IMR-90 (cell line): ENCODE measurements around the gene PLOD3. TPM values are rescaled to one million over a fixed set of nuclear protein-coding genes. Genes with fewer than 3 reads are reported as not detected.

Experiments
- ATAC-seq: fragments of 200-7000 bp; cut with Tn5 transposase; 2 replicates; pipeline ENCODE4 v1.9.1; 2020; ENCODE audit warnings: low read depth, mild to moderate bottlenecking, moderate library complexity
- BruUV-seq: library from RNA; stranded (reverse); fragments of 400-500 nt; replicated peaks from 2 replicates; lab custom pipeline; 2021; lab: Mats Ljungman, UMichigan
- CTCF ChIA-PET: fragments of 300-600 bp; formaldehyde crosslinking; extraction: SDS; loops from one replicate; lab custom pipeline; 2021; ENCODE audit warnings: antibody characterized with exemption; lab: Yijun Ruan, JAX
- POLR2A ChIA-PET: fragments of 300-600 bp; sonication (Branson Sonifier 250); formaldehyde crosslinking; loops from one replicate; lab custom pipeline; 2022; ENCODE audit warnings: antibody characterized with exemption; ENCODE audit not compliant: unreplicated experiment; lab: Charles Lee
- DNase-seq: peaks from one replicate; pipeline ENCODE4 v3.0.0; 2013
- H2AFZ ChIP-seq: replicated peaks from 2 replicates; pipeline ENCODE3; 2013; ENCODE audit warnings: low read length, mild to moderate bottlenecking; ENCODE audit not compliant: poor library complexity
- H2AK5ac ChIP-seq: 2 replicates; pipeline ENCODE4 v1.6.1; 2013; ENCODE audit warnings: low read depth, low read length, inconsistent platforms
- H2AK9ac ChIP-seq: replicated peaks from 2 replicates; pipeline ENCODE3; 2013; ENCODE audit warnings: mild to moderate bottlenecking, low read depth, low read length, moderate library complexity; ENCODE audit not compliant: poor library complexity
- H2BK120ac ChIP-seq: 2 replicates; pipeline ENCODE4 v1.6.1; 2013; ENCODE audit warnings: low read depth, low read length, inconsistent platforms
- H2BK15ac ChIP-seq: 3 replicates; pipeline ENCODE4 v1.6.1; 2013; ENCODE audit warnings: low read depth, low read length, inconsistent platforms
- H2BK20ac ChIP-seq: 2 replicates; pipeline ENCODE4 v1.6.1; 2013; ENCODE audit warnings: low read depth, mild to moderate bottlenecking, inconsistent platforms, low read length, moderate library complexity
- H2BK5ac ChIP-seq: 2 replicates; pipeline ENCODE4 v1.6.1; 2013; ENCODE audit warnings: mild to moderate bottlenecking, low read depth, low read length, inconsistent platforms; ENCODE audit not compliant: poor library complexity, severe bottlenecking
- H3K14ac ChIP-seq: replicated peaks from 2 replicates; pipeline ENCODE4 v1.6.1; 2013; ENCODE audit warnings: low read depth, low read length, inconsistent platforms
- H3K18ac ChIP-seq: 2 replicates; pipeline ENCODE4 v1.6.1; 2013; ENCODE audit warnings: low read depth, low read length, control low read depth
- H3K23ac ChIP-seq: 2 replicates; pipeline ENCODE4 v1.6.1; 2013; ENCODE audit warnings: low read depth, low read length, inconsistent platforms
- H3K27ac ChIP-seq: 2 replicates; pipeline ENCODE4 v1.5.1; 2013; ENCODE audit warnings: mild to moderate bottlenecking, control low read depth, low read length; ENCODE audit not compliant: insufficient read depth
- H3K27me3 ChIP-seq: 2 replicates; pipeline ENCODE4 v1.6.1; 2013; ENCODE audit warnings: low read length; ENCODE audit not compliant: control insufficient read depth, insufficient read depth
- H3K36me3 ChIP-seq: 2 replicates; pipeline ENCODE4 v1.6.1; 2013; ENCODE audit warnings: low read length, mixed read lengths; ENCODE audit not compliant: control insufficient read depth, insufficient read depth
- H3K4ac ChIP-seq: 2 replicates; pipeline ENCODE4 v1.6.1; 2013; ENCODE audit warnings: low read depth, low read length, inconsistent platforms
- H3K4me1 ChIP-seq: 2 replicates; pipeline ENCODE4 v1.6.1; 2013; ENCODE audit warnings: low read length, mixed read lengths; ENCODE audit not compliant: control insufficient read depth, insufficient read depth
- H3K4me2 ChIP-seq: 2 replicates; pipeline ENCODE4 v1.6.1; 2013; ENCODE audit warnings: low read depth, mild to moderate bottlenecking, control low read depth, low read length, moderate library complexity
- H3K4me3 ChIP-seq: 2 replicates; pipeline ENCODE4 v1.5.1; 2013; ENCODE audit warnings: low read depth, mild to moderate bottlenecking, control low read depth, low read length, moderate library complexity; ENCODE audit not compliant: insufficient read depth
- H3K56ac ChIP-seq: 2 replicates; pipeline ENCODE4 v1.6.1; 2013; ENCODE audit warnings: low read length, inconsistent platforms; ENCODE audit not compliant: insufficient read depth; ENCODE audit errors: extremely low read depth
- H3K79me1 ChIP-seq, 2 experiments: 2 replicates each; pipeline ENCODE4 v1.6.1; 2013; ENCODE audit warnings: low read length in 2 of 2, inconsistent platforms in 1 of 2, low read depth in 1 of 2
- H3K9ac ChIP-seq: 2 replicates; pipeline ENCODE4 v1.6.1; 2013; ENCODE audit warnings: low read depth, low read length, control low read depth
- H3K9me1 ChIP-seq: 2 replicates; pipeline ENCODE4 v1.6.1; 2013; ENCODE audit warnings: low read length, inconsistent platforms; ENCODE audit not compliant: insufficient read depth
- H3K9me3 ChIP-seq: 2 replicates; pipeline ENCODE4 v1.6.1; 2013; ENCODE audit warnings: low read length; ENCODE audit not compliant: control insufficient read depth, insufficient read depth
- H4K20me1 ChIP-seq: 2 replicates; pipeline ENCODE4 v1.6.1; 2013; ENCODE audit warnings: low read length, inconsistent platforms; ENCODE audit not compliant: insufficient read depth
- H4K5ac ChIP-seq: 2 replicates; pipeline ENCODE4 v1.6.1; 2013; ENCODE audit warnings: mild to moderate bottlenecking, low read depth, low read length, control low read depth
- H4K8ac ChIP-seq, 2 experiments: 2 replicates each; pipeline ENCODE4 v1.6.1; 2013; ENCODE audit warnings: low read depth in 2 of 2, low read length in 2 of 2, control low read depth in 1 of 2, inconsistent platforms in 1 of 2
- H4K91ac ChIP-seq: 2 replicates; pipeline ENCODE4 v1.6.1; 2013; ENCODE audit warnings: low read depth, low read length, inconsistent platforms; ENCODE audit not compliant: insufficient read depth
- BHLHE40 ChIP-seq: fragments of 150-350 bp; IDR thresholded peaks from 2 replicates; pipeline ENCODE4 v1.6.1; 2016; ENCODE audit warnings: mild to moderate bottlenecking, low read depth, low read length
- CEBPB ChIP-seq: IDR thresholded peaks from 2 replicates; pipeline ENCODE4 v1.6.1; 2012; ENCODE audit warnings: low read depth, low read length, improper control_type of control experiment
- CHD1 ChIP-seq: IDR thresholded peaks from 2 replicates; pipeline ENCODE4 v1.6.1; 2012; ENCODE audit warnings: low read depth, low read length, improper control_type of control experiment
- CTCF ChIP-seq: conservative IDR thresholded peaks from 2 replicates; pipeline ENCODE4 v1.5.1; 2012; ENCODE audit warnings: mild to moderate bottlenecking, low read depth, low read length, improper control_type of control experiment
- ELK1 ChIP-seq: fragments of 150-350 bp; IDR thresholded peaks from 2 replicates; pipeline ENCODE4 v1.6.1; 2016; ENCODE audit warnings: low read depth, mild to moderate bottlenecking, low read length, moderate library complexity, borderline replicate concordance
- MAFK ChIP-seq: IDR thresholded peaks from 2 replicates; pipeline ENCODE4 v1.6.1; 2012; ENCODE audit warnings: low read depth, low read length, improper control_type of control experiment
- MAZ ChIP-seq: IDR thresholded peaks from 2 replicates; pipeline ENCODE4 v1.6.1; 2012; ENCODE audit warnings: low read depth, mild to moderate bottlenecking, low read length, improper control_type of control experiment, moderate library complexity, borderline replicate concordance
- NFE2L2 ChIP-seq: fragments of 150-350 bp; IDR thresholded peaks from 2 replicates; pipeline ENCODE4 v1.6.1; 2016; ENCODE audit warnings: low read depth, mild to moderate bottlenecking, low read length
- POLR2A ChIP-seq: IDR thresholded peaks from 2 replicates; pipeline ENCODE4 v1.6.1; 2012; ENCODE audit warnings: mild to moderate bottlenecking, low read depth, low read length
- RCOR1 ChIP-seq: IDR thresholded peaks from 2 replicates; pipeline ENCODE4 v1.6.1; 2012; ENCODE audit warnings: mild to moderate bottlenecking, low read length, improper control_type of control experiment; ENCODE audit not compliant: insufficient replicate concordance
- RFX5 ChIP-seq: IDR thresholded peaks from 2 replicates; pipeline ENCODE4 v1.8.0; 2012; ENCODE audit warnings: low read depth, mild to moderate bottlenecking, low read length, moderate library complexity
- SMC3 ChIP-seq: fragments of 150-350 bp; IDR thresholded peaks from 2 replicates; pipeline ENCODE4 v1.6.1; 2016; ENCODE audit warnings: low read depth, mild to moderate bottlenecking, antibody characterized with exemption, low read length, moderate library complexity
- USF2 ChIP-seq: fragments of 150-350 bp; IDR thresholded peaks from 2 replicates; pipeline ENCODE4 v1.6.1; 2017; ENCODE audit warnings: mild to moderate bottlenecking, antibody characterized with exemption, low read length, low read depth
- WGBS, 2 experiments: methylation state at CpG; one replicate each; pipeline versions ENCODE4 v1.1.5 to v1.1.7; 2013; ENCODE audit warnings: missing lambda C conversion rate in 2 of 2; ENCODE audit not compliant: insufficient read length in 1 of 2; ENCODE audit errors: extremely low coverage in 2 of 2; 5-methylcytosine and 5-hydroxymethylcytosine counted together
- dilution Hi-C: fragments of 300-500 bp; cut with HindIII; formaldehyde crosslinking; loops from one replicate; pipeline ENCODE4 v1.14.3; 2018; ENCODE audit warnings: low sequenced_read_pairs; ENCODE audit not compliant: unreplicated experiment
- in situ Hi-C: fragments of 300-500 bp; cut with MboI; formaldehyde crosslinking; loops from 3 replicates; pipeline ENCODE4 v1.14.3; 2019; ENCODE audit warnings: low sequenced_read_pairs, inconsistent platforms, mixed read lengths
- intact Hi-C: fragments of 100-400 bp; cut with micrococcal nuclease; formaldehyde crosslinking; loops from 2 replicates; pipeline ENCODE4 v1.10.0; 2022
- polyA plus RNA-seq, 3 experiments: library from polyadenylated mRNA; depleted of rRNA; stranded (reverse); fragments of >200 nt; gene quantifications; 2 replicates each; pipeline ENCODE4 v1.2.3, GENCODE V29; 2012; ENCODE audit warnings: low replicate concordance in 1 of 3
- total RNA-seq: library from RNA; depleted of rRNA; stranded (reverse); fragments of >200 nt; gene quantifications from 2 replicates; pipeline ENCODE4 v1.2.3, GENCODE V29; 2012

Gene PLOD3
- total and polyA plus RNA-seq, 2 of the 4 experiments (the other 2 are of a cell fraction) = 21.7 to 159 TPM

- POLR2A ChIA-PET = no interaction called here
- H3K9me3 ChIP-seq = no peaks in the 10 kb centered on the region
- TF ChIP-seq CHD1 (no peak), MAFK (no peak), CEBPB (no peak), RFX5 (no peak), USF2 (peak; percentile 63), BHLHE40 (peak; percentile 45; the same call in 1 of the 2 replicates), CTCF (peak; percentile 83), POLR2A (peak; percentile 45; the same call in 1 of the 2 replicates), RCOR1 (no peak), ELK1 (no peak), SMC3 (peak; percentile 83), NFE2L2 (no peak), MAZ (peak; percentile 87; the same call in 1 of the 2 replicates)
Measured at GRCh38 chr7:101244375-101245146, 27.2 kb upstream of the PLOD3 start, which contains the start of gene FIS1. Gene FIS1, minus strand, starts transcription at chr7:101245081. Its CDS starts 77 bp downstream, at chr7:101245004.

More at GRCh38 chr7:101244375-101245146, 27.2 kb upstream of the PLOD3 start, which contains the start of gene FIS1:
- peak within 1 kb of the TSS; percentile 93 for H3K23ac ChIP-seq
- BruUV-seq = no TSS peak
- peak within 1 kb of the TSS; percentile 94 for H3K27ac ChIP-seq
- peak within 1 kb of the TSS; percentile 84 for H2BK120ac ChIP-seq
- peak within 1 kb of the TSS; percentile 98 to 99 for H4K8ac ChIP-seq
- H3K56ac ChIP-seq = peak within 1 kb of the TSS; percentile 90
- H4K20me1 ChIP-seq = peaks cover 15% of the 10 kb centered on the region
- H3K79me1 ChIP-seq = peaks cover 24 to 56% of the 10 kb centered on the region in 2 experiments
- DNase-seq (peak; percentile 82), ATAC-seq (peak; percentile 97)
- H2AK5ac ChIP-seq = peak within 1 kb of the TSS; percentile 99
- 1% methylated on average over 17 of the region's 45 CpGs; no CpG with 5 or more reads in 1 of the 2 experiments for WGBS, 2 experiments
- H3K18ac ChIP-seq = peak within 1 kb of the TSS; percentile 72
- peaks cover 20% of the 10 kb centered on the region for H3K36me3 ChIP-seq
- H2BK15ac ChIP-seq = no peak within 1 kb of the TSS; the same call in 1 of the 3 replicates
- H3K4me3 ChIP-seq = peak within 1 kb of the TSS; percentile 73
- H2BK5ac ChIP-seq = peak within 1 kb of the TSS; percentile 95
- peak within 1 kb of the TSS; percentile 95 for H3K4me2 ChIP-seq
- H2AFZ ChIP-seq = peak within 1 kb of the TSS; percentile 100
- CTCF ChIA-PET = interaction anchor here (0.9 to 2.1 kb wide), 6 partner anchors 8 to 101 kb away, joined by 3 to 7 read pairs (median 5); partner anchors contain the start of genes PLOD3 and ZNHIT1
- H3K4ac ChIP-seq = peak within 1 kb of the TSS; percentile 99
- peaks cover 5% of the 10 kb centered on the region; the same call in 1 of the 2 replicates for H3K4me1 ChIP-seq
- peak within 1 kb of the TSS; percentile 82 for H2BK20ac ChIP-seq
- peak within 1 kb of the TSS; percentile 87 for H4K5ac ChIP-seq
- dilution Hi-C loops = no loop called here
- peak within 1 kb of the TSS; percentile 98 for H3K14ac ChIP-seq
- intact Hi-C loops = loop anchor here (1.0 to 2.0 kb wide), 3 partner anchors 26 to 350 kb away; partner anchors contain the start of gene ZNHIT1
- H3K9ac ChIP-seq = peak within 1 kb of the TSS; percentile 86
- peak within 1 kb of the TSS; percentile 98 for H2AK9ac ChIP-seq
- peak within 1 kb of the TSS; percentile 98 for H4K91ac ChIP-seq
- in situ Hi-C loops = no loop called here
- no peaks in the 10 kb centered on the region for H3K9me1 ChIP-seq
- H3K27me3 ChIP-seq = no peaks in the 10 kb centered on the region
